IPS-18c (cell line): ENCODE results near the gene CNST.
"Not testable (repeated sequence)": the region's sequence is repeated elsewhere in the genome, so short reads cannot be mapped to it uniquely, and the experiment has no call there.

Experiments used
- H3K4me3 ChIP-seq: 2 replicates; pipeline ENCODE4 v1.7.0; 2013; ENCODE audit warnings: low read depth, mild to moderate bottlenecking, low read length, moderate library complexity; ENCODE audit not compliant: insufficient read depth
- H3K9me3 ChIP-seq: one replicate; pipeline ENCODE4 v1.6.1; 2013; ENCODE audit warnings: mild to moderate bottlenecking, low read length, moderate library complexity; ENCODE audit not compliant: control insufficient read depth, insufficient read depth

CNST gene

GRCh38 chr1:246544001-246544400, 22.3 kb upstream of the CNST start:
- Histone ChIP-seq H3K4me3 (no peak overlapping the region), H3K9me3 (no peaks in the 10 kb centered on the region)

- no peaks in the 10 kb centered on the region for H3K9me3 ChIP-seq
- no peak overlapping the region for H3K4me3 ChIP-seq
These were observed 16.6 kb upstream of the CNST start for GRCh38 chr1:246549665-246550064.

GRCh38 chr1:246550402-246550801, 15.9 kb upstream of the CNST start:
- Histone ChIP-seq H3K9me3 (no peaks in the 10 kb centered on the region), H3K4me3 (no peak overlapping the region)

- Histone ChIP-seq H3K4me3 (no peak overlapping the region), H3K9me3 (no peaks in the 10 kb centered on the region)
These were observed 14.1 kb upstream of the CNST start for GRCh38 chr1:246552110-246552509.

DNA sequence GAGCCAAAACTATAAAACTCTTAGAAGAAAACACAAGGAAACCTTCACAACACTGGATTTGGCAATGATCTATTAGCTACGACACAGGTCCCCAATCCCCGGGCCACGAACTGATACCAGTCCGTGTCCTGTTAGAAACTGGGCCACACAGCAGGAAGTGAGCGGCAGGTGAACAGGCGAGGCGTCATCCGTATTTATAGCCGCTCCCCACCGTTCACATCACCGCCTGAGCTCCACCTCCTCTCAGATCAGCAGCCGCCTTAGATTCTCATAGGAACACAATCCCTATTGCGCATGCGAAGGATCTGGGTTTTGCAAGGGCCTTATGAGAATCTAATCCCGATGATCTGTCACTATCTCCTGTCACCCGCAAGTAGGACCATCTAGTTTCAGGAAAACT, 12.1 kb upstream of the CNST start:
- H3K4me3 ChIP-seq, result no peak overlapping the region
- no peaks in the 10 kb centered on the region for H3K9me3 ChIP-seq

- no peaks in the 10 kb centered on the region for H3K9me3 ChIP-seq
- no peak overlapping the region for H3K4me3 ChIP-seq
These were observed 8.2 kb upstream of the CNST start for GRCh38 chr1:246558041-246558440.

GRCh38 chr1:246559310-246559709, 6.9 kb upstream of the CNST start:
- Histone ChIP-seq H3K9me3 (no peaks in the 10 kb centered on the region), H3K4me3 (no peak overlapping the region)

- not testable (repeated sequence) for H3K4me3 ChIP-seq, H3K9me3 ChIP-seq
These were observed 5.4 kb upstream of the CNST start for GRCh38 chr1:246560833-246561232.

- Histone ChIP-seq H3K9me3 (no peaks in the 10 kb centered on the region), H3K4me3 (peak overlapping the region; percentile 97)
These were observed 1.2 kb upstream of the CNST start for GRCh38 chr1:246564839-246565750.

DNA sequence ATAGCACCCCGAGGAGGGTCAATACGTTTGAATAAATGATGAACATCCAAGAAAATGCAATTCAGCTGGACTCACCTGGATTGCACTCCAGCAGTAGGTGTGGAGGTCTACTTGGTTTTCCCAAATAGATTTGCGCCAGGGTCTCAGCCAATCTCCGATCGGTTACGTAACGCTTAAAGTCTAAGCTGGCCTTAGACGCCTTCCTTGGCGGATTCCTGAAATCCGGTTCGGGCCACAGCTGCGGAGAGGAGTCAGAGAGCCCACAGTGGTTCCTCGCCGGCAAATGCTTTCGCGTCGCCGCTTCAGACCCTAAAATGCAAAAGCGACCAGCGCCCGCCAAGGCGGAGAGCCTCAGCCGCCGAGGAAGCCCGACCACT, 517 bp upstream of the CNST start:
- peak overlapping the region; percentile 97 for H3K4me3 ChIP-seq
- H3K9me3 ChIP-seq, result no peaks in the 10 kb centered on the region

DNA sequence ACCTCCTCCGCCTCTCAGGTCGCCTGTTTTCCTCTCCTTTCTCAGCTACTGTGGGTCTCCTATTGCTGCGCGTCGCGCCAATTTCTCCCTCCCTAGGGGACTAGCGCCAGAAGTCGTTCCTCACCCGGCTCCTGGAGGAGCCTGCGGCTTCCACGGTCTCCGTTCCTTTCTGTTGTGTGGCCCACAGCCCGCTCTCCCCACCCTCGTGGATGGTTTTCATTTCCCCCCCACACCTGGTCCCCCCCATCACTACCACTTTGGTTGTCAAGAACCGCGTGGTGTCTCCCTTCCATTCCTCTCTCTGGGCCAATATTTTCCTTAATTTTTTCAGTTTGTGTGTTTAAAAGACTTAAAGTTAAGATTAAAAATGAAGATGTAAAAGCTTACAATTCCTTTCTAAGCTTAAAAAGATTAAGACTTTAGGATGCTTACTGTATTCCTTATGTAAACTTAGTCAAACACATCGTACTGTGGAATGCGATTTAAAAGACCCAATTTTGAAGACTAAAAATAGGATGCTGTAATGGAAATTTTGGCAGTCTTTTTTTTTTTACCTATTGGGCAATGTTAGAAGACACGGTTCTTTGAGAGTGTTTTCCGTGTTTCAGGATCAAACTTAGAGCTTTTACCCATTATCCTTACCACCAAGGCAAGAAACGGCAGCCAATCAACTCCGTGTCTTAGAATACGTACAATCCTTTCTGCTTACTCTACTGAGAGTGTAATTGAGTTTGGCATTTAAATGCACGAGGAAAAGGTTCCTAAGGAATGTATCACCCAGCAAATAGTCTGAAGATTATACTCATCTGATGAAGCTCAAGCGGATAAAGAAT, 773 bp downstream of the CNST start:
- H3K4me3 ChIP-seq, result peak overlapping the region; percentile 97
- no peaks in the 10 kb centered on the region for H3K9me3 ChIP-seq

DNA sequence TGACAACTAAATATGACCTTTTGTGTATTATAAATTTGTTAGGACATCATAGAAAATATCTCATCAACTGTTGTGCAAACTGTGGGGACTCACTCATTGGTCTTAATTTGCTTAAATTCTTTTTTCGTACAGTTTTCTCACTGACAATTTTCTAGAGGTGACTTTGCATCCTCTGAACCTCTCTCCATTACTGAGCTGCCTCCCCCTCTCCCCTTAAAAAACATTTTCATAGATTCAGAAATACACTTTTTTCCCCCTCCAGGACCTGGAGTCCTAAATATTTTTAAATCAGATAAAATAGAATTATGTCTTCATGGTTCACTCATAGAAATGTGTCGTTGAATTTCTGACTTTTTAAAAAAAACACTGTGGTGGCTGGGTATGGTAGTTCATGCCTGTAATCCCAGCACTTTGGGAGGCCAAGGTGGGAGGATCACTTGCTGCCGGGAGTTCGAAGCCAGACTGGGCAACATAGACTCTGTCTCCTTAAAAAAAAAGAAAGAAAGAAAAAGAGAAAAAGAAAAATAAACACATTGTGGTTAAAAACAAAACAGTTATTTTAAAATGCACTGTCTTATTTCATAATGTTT, 1.5 kb downstream of the CNST start:
- Histone ChIP-seq H3K4me3 (peak overlapping the region; percentile 97), H3K9me3 (no peaks in the 10 kb centered on the region)

DNA sequence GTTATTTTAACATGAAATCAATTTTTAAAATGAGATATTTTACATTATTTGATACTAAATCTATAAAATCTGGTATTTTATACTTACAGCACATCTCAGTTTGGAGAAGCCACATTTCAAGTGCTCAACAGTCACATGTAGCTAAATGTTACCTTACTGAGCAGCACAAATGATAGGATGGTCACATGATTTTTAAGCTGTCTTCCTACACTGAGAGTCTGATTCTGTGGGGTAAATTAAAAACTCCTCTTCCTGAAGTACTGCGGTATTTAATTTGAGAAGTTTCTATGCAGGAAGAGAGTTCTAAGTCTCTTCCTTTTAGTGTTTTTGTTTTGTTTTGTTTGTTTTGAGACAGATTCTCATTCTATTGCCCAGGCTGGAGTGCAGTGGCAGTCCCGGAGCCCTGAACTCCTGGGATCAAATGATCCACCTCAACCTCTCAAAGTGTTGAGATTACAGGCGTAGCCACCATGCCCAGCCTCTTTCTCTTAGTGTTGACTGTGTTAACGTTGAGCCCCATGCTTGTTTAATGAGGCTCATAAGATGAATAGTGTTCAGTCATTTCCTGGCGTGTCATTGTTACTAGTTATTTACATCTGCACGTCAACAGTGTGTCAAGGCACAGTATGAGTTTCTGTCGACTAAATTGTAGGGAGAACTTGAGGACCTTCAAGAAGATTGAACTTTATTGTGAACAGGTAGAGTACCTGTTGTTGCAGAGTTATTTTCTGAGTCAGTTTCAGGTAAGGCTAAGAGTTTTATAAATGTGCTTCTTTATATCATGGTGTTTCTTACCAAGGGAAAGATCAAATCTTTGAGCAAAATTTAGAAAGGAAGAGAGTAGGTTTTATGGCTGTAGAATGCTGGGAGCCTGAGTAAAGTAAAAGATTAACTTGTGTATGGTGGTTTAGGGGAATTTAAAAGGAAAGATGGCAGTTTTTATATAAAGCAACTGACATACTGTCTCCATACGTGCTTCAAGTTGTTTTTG, 3.3 kb downstream of the CNST start:
- Histone ChIP-seq H3K4me3 (no peak overlapping the region), H3K9me3 (no peaks in the 10 kb centered on the region)

DNA sequence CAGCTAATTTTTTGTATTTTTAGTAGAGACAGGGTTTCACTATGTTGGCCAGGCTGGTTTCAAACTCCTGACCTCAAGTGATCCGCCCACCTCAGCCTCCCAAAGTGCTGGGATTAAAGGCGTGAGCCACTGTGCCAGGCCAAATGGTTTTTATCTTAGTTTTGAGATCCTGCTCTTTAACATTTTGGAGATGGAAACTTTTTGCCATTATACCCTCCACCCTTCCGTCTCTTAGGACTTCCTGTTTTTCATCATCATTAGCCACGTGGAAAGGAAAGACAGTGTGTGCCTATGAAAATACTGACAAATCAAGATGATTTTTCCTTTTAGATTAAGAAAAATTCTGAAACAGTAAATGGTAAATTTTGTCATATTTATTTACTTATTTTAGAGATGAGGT, 5.1 kb downstream of the CNST start:
- H3K9me3 ChIP-seq, H3K4me3 ChIP-seq: not testable (repeated sequence)

- no peaks in the 10 kb centered on the region for H3K9me3 ChIP-seq
- no peak overlapping the region for H3K4me3 ChIP-seq
These were observed 5.7 kb downstream of the CNST start for GRCh38 chr1:246571953-246572352.

- H3K9me3 ChIP-seq, result no peaks in the 10 kb centered on the region
- H3K4me3 ChIP-seq, result no peak overlapping the region
These were observed 6.5 kb downstream of the CNST start for GRCh38 chr1:246572785-246573184.

DNA sequence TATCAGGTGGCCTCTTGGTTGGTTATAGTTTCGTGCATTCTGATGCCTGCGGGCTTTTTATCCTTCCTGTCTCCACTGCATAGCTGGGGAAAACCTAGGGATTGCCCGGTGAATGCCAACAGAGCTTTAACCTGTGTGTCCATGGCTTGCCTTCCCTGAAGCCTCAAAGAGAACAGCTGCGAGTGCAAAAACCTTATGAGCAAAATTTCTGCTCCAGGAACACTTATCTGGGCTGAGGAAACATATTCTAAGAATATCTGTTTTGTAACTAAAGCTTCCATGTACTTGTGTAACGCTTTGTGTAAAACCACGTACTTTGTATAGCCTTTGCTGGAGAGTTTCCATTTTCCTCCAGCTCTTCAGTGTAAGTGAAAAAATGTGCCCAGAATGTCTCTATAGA, 7.2 kb downstream of the CNST start:
- Histone ChIP-seq H3K9me3 (no peaks in the 10 kb centered on the region), H3K4me3 (no peak overlapping the region)
